Lower leg skin (tissue), 4 donors: ENCODE results near the gene PIAS4. TPM values are rescaled to one million over a fixed set of nuclear protein-coding genes. Genes with fewer than 3 reads are reported as not detected.

Source experiments
- DNase-seq, 2 donors: peaks; one replicate each; pipeline ENCODE4 v3.0.0-alpha.2; 2019; ENCODE audit warnings: low spot score in 2 of 2
- H3K4me3 ChIP-seq: fragments of 200-600 bp; sonication (generic); 2 replicates; pipeline ENCODE4 v1.5.1; 2017; ENCODE audit warnings: mild to moderate bottlenecking, low read depth; ENCODE audit not compliant: poor library complexity, severe bottlenecking
- POLR2A ChIP-seq, 2 donors: fragments of 450-650 bp; IDR thresholded peaks; one replicate each; pipeline ENCODE4 v1.6.1; 2016 to 2017; ENCODE audit warnings: antibody characterized with exemption in 2 of 2, mild to moderate bottlenecking in 1 of 2, moderate library complexity in 1 of 2
- WGBS, 2 donors: methylation state at CpG; one replicate each; pipeline ENCODE4 v1.1.5; 2018; 5-methylcytosine and 5-hydroxymethylcytosine counted together
- intact Hi-C: fragments of 100-400 bp; cut with DNase I; formaldehyde crosslinking; loops from one replicate; pipeline ENCODE4 v1.15.0; 2023; ENCODE audit warnings: low total_unique reads
- total RNA-seq, 4 donors: library from RNA; depleted of rRNA; stranded (reverse); fragments of >200 nt; gene quantifications; one replicate each; pipeline ENCODE4 v1.1.0, GENCODE V29; 2016
- TF ChIP-seq, protein P1 (sequence below), 3 donors: fragments of 450-650 bp; IDR thresholded peaks; one replicate each; pipeline ENCODE4 v1.5.1; 2016; ENCODE audit warnings: antibody characterized with exemption in 3 of 3, mild to moderate bottlenecking in 3 of 3, moderate library complexity in 2 of 3

The PIAS4 gene
- total RNA-seq, 4 donors from 2014 or later, result 20.8 to 35.1 (median 26.9) TPM

DNA sequence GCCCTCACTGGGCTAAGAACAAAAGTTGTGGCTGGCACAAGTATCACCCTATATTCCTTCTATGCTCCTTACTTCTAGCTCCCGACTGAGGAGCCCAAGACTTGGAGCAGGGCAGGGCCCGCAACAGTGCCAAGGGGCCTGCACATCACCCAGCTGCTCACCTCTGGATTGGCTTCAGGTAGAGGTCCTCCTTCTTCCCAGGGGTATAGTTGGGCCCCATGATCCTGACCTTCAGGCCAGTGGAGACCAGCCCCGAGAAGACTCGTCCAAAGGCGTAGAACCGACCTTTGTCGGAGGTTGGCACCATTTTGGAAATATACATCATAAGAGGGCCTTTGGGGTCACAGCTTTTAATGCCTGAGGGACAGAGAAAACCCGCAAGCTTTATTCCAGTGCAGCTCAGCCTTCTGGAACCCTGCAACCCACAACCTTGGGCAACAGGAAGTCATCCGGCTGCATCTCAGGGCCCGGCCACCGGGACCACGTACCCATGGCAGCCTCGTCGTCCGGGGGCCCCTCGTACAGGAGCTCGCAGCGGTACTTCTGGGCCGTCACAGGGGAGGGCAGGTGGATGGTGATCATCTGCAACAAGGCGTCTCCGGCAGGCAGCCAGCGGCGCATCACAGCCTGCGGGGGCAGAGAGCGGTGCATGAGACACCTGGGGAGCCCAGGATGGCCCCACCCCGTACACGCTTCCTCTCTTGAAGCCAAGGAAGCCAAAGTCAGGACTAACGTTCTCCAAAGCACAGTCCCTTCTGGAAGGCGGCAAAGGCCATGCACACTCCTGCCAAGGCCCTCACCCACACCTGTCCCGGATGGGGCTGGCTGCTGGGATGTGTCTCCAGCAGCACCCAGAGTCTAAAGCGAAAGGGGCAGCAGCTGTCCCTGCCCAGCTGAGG, 26.9 kb upstream of the PIAS4 start:
- TF ChIP-seq, protein P1, sequence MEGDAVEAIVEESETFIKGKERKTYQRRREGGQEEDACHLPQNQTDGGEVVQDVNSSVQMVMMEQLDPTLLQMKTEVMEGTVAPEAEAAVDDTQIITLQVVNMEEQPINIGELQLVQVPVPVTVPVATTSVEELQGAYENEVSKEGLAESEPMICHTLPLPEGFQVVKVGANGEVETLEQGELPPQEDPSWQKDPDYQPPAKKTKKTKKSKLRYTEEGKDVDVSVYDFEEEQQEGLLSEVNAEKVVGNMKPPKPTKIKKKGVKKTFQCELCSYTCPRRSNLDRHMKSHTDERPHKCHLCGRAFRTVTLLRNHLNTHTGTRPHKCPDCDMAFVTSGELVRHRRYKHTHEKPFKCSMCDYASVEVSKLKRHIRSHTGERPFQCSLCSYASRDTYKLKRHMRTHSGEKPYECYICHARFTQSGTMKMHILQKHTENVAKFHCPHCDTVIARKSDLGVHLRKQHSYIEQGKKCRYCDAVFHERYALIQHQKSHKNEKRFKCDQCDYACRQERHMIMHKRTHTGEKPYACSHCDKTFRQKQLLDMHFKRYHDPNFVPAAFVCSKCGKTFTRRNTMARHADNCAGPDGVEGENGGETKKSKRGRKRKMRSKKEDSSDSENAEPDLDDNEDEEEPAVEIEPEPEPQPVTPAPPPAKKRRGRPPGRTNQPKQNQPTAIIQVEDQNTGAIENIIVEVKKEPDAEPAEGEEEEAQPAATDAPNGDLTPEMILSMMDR (IDR thresholded peaks at IDR 0.05), result no peak
- no peak for TF ChIP-seq POLR2A (IDR thresholded peaks at IDR 0.05)
- WGBS, 2 donors, result 88 to 89% methylated on average over 28 to 30 of the region's 31 CpGs
- no peak for DNase-seq
- intact Hi-C loops, result no loop called here
- no peak overlapping the region for H3K4me3 ChIP-seq

- intact Hi-C loops, result no loop called here
- no peak for TF ChIP-seq POLR2A (IDR thresholded peaks at IDR 0.05)
- TF ChIP-seq, protein P1 (IDR thresholded peaks at IDR 0.05), result no peak
- no peak overlapping the region for H3K4me3 ChIP-seq
- no peak for DNase-seq
- WGBS, 2 donors, result 87 to 91% methylated on average over 10 of the region's 10 CpGs
Measured at GRCh38 chr19:3981373-3981735, 26.2 kb upstream of the PIAS4 start.

DNA sequence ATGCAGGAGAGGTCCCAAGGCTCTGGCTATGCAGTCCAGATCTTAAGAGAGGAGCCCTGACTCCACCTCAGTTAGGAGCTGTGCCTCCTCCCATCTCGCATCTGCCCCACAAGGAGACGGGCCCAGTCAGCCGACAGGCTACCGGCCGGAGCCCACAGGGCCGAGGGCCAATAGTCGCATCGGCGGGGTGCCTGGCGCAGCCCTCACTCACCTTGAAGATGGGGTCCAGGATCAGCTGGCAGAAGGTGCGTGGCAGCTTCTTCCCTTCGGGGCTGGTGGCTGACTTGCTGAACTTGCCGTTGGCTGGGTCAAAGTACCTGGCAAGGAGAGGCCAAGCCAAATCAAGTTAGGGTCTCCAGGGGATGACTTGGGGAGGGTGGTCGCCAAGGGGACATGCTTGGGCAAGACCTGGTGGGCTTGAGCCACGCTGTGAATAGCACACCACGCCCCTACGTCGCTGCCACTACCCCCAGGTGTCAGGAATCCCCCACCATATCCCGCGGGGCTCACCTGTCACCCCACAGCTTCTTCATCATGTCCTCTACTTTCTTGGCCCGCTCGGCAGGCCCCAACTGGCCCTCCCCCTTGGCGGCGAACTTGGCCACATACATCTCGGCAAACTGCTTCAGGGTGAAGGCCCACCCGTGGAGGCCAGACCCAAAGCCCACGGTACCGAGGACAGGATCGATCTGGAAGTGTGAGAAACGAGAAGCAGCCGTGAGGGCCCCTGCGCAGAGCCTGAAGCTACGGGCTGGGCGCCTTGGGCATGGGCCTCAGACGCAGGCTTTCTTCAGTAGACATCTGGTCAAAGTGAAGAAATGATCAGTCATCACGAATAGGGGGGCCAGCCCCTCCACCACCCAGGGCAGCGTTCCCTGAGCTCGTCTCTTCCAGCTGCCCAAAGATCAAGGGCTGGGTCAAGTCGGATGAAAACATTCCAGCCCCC, 25.5 kb upstream of the PIAS4 start:
- no peak for TF ChIP-seq POLR2A (IDR thresholded peaks at IDR 0.05)
- TF ChIP-seq, protein P1 (IDR thresholded peaks at IDR 0.05), result no peak
- 86% methylated on average over 39 of the region's 39 CpGs for WGBS, 2 donors
- H3K4me3 ChIP-seq, result no peak overlapping the region
- DNase-seq, result peak in 1 of 2 donors; percentile 14
- intact Hi-C loops, result no loop called here

DNA sequence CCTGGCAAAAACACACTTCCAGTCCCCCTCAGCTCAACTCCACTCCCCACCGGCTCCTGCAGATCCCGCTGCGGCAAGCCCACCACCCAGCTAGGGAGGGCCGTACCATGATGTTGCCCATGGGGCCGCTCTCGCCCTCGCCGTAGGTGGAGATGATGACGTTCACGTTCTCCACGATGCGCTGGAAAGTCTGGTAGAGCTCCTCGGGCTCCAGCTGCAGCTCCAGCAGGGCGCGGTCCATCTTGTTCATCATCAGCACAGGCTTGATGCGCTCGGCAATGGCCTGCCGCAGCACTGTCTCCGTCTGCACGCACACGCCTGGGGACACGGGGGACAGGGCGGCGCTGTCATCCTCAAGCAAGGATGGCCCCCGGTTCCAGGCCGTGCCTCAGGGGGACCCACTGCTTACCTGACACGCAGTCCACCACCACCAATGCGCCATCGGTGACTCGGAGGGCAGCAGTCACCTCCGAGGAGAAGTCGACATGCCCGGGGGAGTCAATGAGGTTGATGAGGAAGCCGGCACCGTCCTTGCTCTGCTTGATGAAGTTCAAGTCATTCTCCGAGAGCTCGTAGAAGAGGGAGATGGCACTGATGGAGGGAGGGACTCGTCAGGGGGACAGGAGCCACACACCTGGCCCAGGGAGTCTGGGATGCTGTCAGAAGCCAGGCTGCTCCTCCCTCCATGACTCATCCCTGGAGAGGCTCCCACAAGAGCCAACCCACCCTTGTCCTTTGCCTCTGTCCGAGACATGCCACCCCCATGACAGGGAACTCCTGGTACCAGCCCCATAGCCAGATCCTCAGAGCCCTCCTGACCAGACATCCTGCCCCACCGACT, 24.6 kb upstream of the PIAS4 start:
- H3K4me3 ChIP-seq, result no peak overlapping the region
- WGBS, 2 donors, result 83 to 85% methylated on average over 40 of the region's 40 CpGs
- intact Hi-C loops, result no loop called here
- DNase-seq, result peak in 1 of 2 donors; percentile 26
- TF ChIP-seq POLR2A (IDR thresholded peaks at IDR 0.05), result no peak
- TF ChIP-seq, protein P1 (IDR thresholded peaks at IDR 0.05), result no peak

- WGBS, 2 donors, result 48 to 66% methylated on average over 7 of the region's 7 CpGs
- H3K4me3 ChIP-seq, result no peak overlapping the region
- intact Hi-C loops, result no loop called here
- no peak for DNase-seq
- TF ChIP-seq, protein P1 (IDR thresholded peaks at IDR 0.05), result no peak
- no peak for TF ChIP-seq POLR2A (IDR thresholded peaks at IDR 0.05)
Measured at GRCh38 chr19:3983542-3983914, 24.0 kb upstream of the PIAS4 start.
